ENCODE data around the gene CYP26B1. TPM values are rescaled to one million over a fixed set of nuclear protein-coding genes. Genes with fewer than 3 reads are reported as not detected.

The CYP26B1 gene
- total and polyA plus RNA-seq, 9 of the 15 experiments (the other 6 are each of a cell fraction or from before 2014, with no cell fraction given): 0.01 to 0.13 (median 0.04) TPM; not detected in 6

GRCh38 chr2:72109904-72110303 lies 37.8 kb downstream of the CYP26B1 start:
- ATAC-seq (no peak), DNase-seq (ENCODE audit: extremely low read depth in 1 of 4, low spot score in 3 of 4) (no peak), FAIRE-seq (no peak)
- H3K9me1 ChIP-seq (ENCODE audit: control insufficient read depth, insufficient read depth, low read length): no peaks in the 10 kb centered on the region
- no peaks in the 10 kb centered on the region for H3K36me3 ChIP-seq (ENCODE audit: control insufficient read depth, insufficient read depth, low read length)
- no TSS peak for BruUV-seq (replicated peaks)
- H3K79me2 ChIP-seq (ENCODE audit: control insufficient read depth, insufficient read depth, low read length): no peaks in the 10 kb centered on the region
- H3K27me3 ChIP-seq (ENCODE audit: control insufficient read depth in 2 of 2, insufficient read depth in 2 of 2, low read length in 2 of 2): peaks cover 0 to 17% of the 10 kb centered on the region in 2 experiments; a peak in 2 of 5 replicates
- H2AFZ ChIP-seq (ENCODE audit: low read depth, low read length): no peak overlapping the region
- H3K4me1 ChIP-seq (replicated peaks in 1 of 2; ENCODE audit: control insufficient read depth in 2 of 2, insufficient read depth in 2 of 2, low read length in 2 of 2): no peaks in the 10 kb centered on the region; a peak in 1 of 5 replicates
- H4K20me1 ChIP-seq (replicated peaks; ENCODE audit: control insufficient read depth, insufficient read depth, low read length): no peaks in the 10 kb centered on the region
- intact Hi-C loops (cut with micrococcal nuclease): no loop called here
- no peak overlapping the region for H3K4me2 ChIP-seq (ENCODE audit: insufficient read depth, low read length)
- no peaks in the 10 kb centered on the region for H3K9me3 ChIP-seq (replicated peaks; ENCODE audit: control insufficient read depth, insufficient read depth, low read depth, low read length)
- no peak overlapping the region for H3K27ac ChIP-seq (ENCODE audit: extremely low read depth, low read depth, low read length)
- WGBS (ENCODE audit: insufficient coverage, low coverage, missing lambda C conversion rate): 2% methylated on average over 8 of the region's 8 CpGs
- ChIA-PET CTCF (ENCODE audit: low intra/inter-chr PET ratio) (no interaction called here), POLR2A (no interaction called here)
- TF ChIP-seq FOXA3 (CRISPR knock-in tag; conservative IDR thresholded peaks at IDR 0.05 in 1 of 2, IDR thresholded peaks at IDR 0.05 in 1 of 2) (no peak), SMARCB1 (IDR thresholded peaks at IDR 0.05; ENCODE audit: insufficient read length, low read depth) (no peak), HMG20A (CRISPR knock-in tag; conservative IDR thresholded peaks at IDR 0.05) (no peak), PHF20 (IDR thresholded peaks at IDR 0.05; ENCODE audit: partially characterized antibody) (no peak), MEF2A (IDR thresholded peaks at IDR 0.05; ENCODE audit: control insufficient read depth, low read depth, low read length) (no peak), ZNF23 (CRISPR knock-in tag; IDR thresholded peaks at IDR 0.05) (no peak), ZNF143 (CRISPR knock-in tag; IDR thresholded peaks at IDR 0.05) (no peak), KDM2B (CRISPR knock-in tag; IDR thresholded peaks at IDR 0.05) (no peak), MYBL2 (IDR thresholded peaks at IDR 0.05; ENCODE audit: low read depth) (no peak), MYBL2 (CRISPR knock-in tag; IDR thresholded peaks at IDR 0.05; ENCODE audit: borderline replicate concordance) (no peak), BRF1 (IDR thresholded peaks at IDR 0.05; ENCODE audit: borderline replicate concordance, extremely low read depth, insufficient read length) (no peak), POLR2B (IDR thresholded peaks at IDR 0.05; ENCODE audit: low read depth, partially characterized antibody) (no peak), DMBX1 (CRISPR knock-in tag; IDR thresholded peaks at IDR 0.05; ENCODE audit: borderline replicate concordance) (no peak), FOXP1 (CRISPR knock-in tag; IDR thresholded peaks at IDR 0.05) (no peak), NUFIP1 (IDR thresholded peaks at IDR 0.05; ENCODE audit: partially characterized antibody) (no peak)
- H3K4me3 ChIP-seq: no peak overlapping the region
- in situ Hi-C loops (cut with MboI): no loop called here
- no peak overlapping the region for H3K9ac ChIP-seq (ENCODE audit: insufficient read depth in 1 of 2, low read depth in 2 of 2, low read length in 2 of 2)
